ACC112 (cell line): Measurements from ENCODE around the gene C1orf115.
"Not testable (repeated sequence)": the region's sequence is repeated elsewhere in the genome, so short reads cannot be mapped to it uniquely, and the experiment has no call there.

Source experiments
- H2AFZ ChIP-seq: fragments of 200-600 bp; sonication (generic); one replicate; pipeline ENCODE4 v1.6.0; 2017; ENCODE audit warnings: antibody characterized with exemption, low read length; ENCODE audit not compliant: unreplicated experiment
- H3K27ac ChIP-seq: fragments of 200-600 bp; sonication (generic); 2 replicates; pipeline ENCODE4 v1.5.1; 2014; ENCODE audit warnings: low read depth, mild to moderate bottlenecking, antibody characterized with exemption, low read length, moderate library complexity
- H3K27me3 ChIP-seq: fragments of 200-600 bp; sonication (generic); 2 replicates; pipeline ENCODE4 v1.6.1; 2014; ENCODE audit warnings: mild to moderate bottlenecking, antibody characterized with exemption, low read length, moderate library complexity, mixed read lengths; ENCODE audit not compliant: insufficient read depth
- H3K36me3 ChIP-seq: fragments of 200-600 bp; sonication (generic); 2 replicates; pipeline ENCODE4 v1.6.1; 2016; ENCODE audit warnings: mild to moderate bottlenecking, antibody characterized with exemption, low read length, moderate library complexity, mixed read lengths; ENCODE audit not compliant: insufficient read depth
- H3K4me1 ChIP-seq: fragments of 200-600 bp; sonication (generic); one replicate; pipeline ENCODE4 v1.6.1; 2016; ENCODE audit warnings: low read length, mixed read lengths; ENCODE audit not compliant: insufficient read depth, unreplicated experiment, control insufficient read depth
- H3K4me3 ChIP-seq: fragments of 200-600 bp; sonication (generic); 2 replicates; pipeline ENCODE4 v1.5.1; 2014; ENCODE audit warnings: mild to moderate bottlenecking, low read depth, low read length
- H3K79me2 ChIP-seq: fragments of 200-600 bp; sonication (generic); one replicate; pipeline ENCODE4 v1.6.0; 2016; ENCODE audit warnings: low read length; ENCODE audit not compliant: control insufficient read depth, unreplicated experiment, insufficient read depth

The C1orf115 gene

DNA sequence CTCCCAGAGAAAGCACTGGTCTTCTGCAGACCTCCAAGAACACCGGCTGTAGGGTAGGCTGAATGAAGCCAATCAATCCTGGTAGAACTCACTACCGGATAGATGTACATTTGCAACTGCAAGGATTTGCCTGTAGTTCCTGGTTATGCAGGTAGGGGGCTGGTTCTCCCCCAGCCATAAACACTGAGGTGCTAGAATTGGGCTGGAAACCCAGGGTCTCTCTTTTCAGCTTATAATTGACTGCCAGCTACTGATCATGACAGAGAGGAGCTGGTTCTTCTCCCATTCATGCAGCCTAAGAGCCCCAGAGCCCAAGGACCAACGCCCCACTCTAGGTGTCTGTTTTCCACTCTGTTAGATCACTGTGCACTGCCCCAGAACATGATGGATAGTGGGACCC lies 36.5 kb downstream of the C1orf115 start:
- Histone ChIP-seq H2AFZ (no peak overlapping the region), H3K36me3 (no peaks in the 10 kb centered on the region)

GRCh38 chr1:220727519-220727918 lies 37.4 kb downstream of the C1orf115 start:
- Histone ChIP-seq H2AFZ (no peak overlapping the region), H3K4me1 (peaks cover 5% of the 10 kb centered on the region), H3K79me2 (no peaks in the 10 kb centered on the region), H3K27ac (no peak overlapping the region), H3K4me3 (no peak overlapping the region), H3K27me3 (no peaks in the 10 kb centered on the region), H3K36me3 (no peaks in the 10 kb centered on the region)

More for the DNA sequence above, 36.5 kb downstream of the C1orf115 start:
- no peaks in the 10 kb centered on the region for H3K4me1 ChIP-seq
- H3K4me3 ChIP-seq = no peak overlapping the region
- no peaks in the 10 kb centered on the region for H3K79me2 ChIP-seq
- H3K27ac ChIP-seq = no peak overlapping the region
- no peaks in the 10 kb centered on the region for H3K27me3 ChIP-seq

DNA sequence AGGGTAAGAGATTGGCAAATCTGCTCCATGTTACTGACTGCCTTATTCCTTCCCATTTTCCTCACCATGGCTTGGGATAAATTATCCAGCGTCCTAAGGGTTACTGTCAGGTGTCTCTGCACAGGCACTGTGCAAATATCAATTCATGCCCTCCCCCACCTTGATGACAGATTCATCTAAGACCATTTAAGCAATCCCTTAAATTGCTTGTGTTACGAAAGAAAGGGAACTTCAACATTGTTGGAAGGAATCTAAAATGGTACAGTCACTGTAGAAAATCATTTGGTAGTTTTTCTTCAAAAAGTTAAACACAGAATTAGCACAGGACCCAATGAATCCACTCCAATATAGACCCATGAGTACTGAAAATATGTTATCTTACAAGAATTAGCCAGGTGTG lies 40.3 kb downstream of the C1orf115 start:
- Histone ChIP-seq H3K27ac (no peak overlapping the region), H3K79me2 (no peaks in the 10 kb centered on the region), H2AFZ (no peak overlapping the region), H3K27me3 (no peaks in the 10 kb centered on the region), H3K36me3 (no peaks in the 10 kb centered on the region), H3K4me3 (no peak overlapping the region), H3K4me1 (peaks cover 28% of the 10 kb centered on the region)

- Histone ChIP-seq H3K79me2 (no peaks in the 10 kb centered on the region), H3K4me1 (peaks cover 28% of the 10 kb centered on the region), H3K36me3 (no peaks in the 10 kb centered on the region), H3K4me3 (no peak overlapping the region), H2AFZ (peak overlapping the region; percentile 70), H3K27ac (no peak overlapping the region), H3K27me3 (no peaks in the 10 kb centered on the region)
Observed at GRCh38 chr1:220732137-220732536, 42.0 kb downstream of the C1orf115 start.

DNA sequence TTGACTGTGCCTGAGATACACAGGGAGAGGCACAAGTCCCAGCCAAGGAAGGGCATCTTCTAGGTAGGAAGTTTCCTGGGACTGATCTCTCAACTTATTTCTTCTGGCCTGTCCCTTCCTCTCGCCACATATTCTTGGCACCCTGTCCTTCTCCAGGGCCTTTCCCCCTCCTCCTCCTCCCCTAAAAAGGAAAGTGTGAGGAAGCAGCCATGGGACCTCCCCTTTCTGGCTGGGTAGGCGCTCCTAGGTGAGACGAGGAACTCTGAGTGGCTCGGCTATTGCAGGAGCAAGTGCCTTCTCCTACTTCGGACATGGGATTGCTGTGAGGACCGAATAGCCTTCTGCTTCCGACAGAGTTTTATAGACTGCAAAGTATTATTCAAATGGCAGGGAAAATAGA lies 42.5 kb downstream of the C1orf115 start:
- no peaks in the 10 kb centered on the region for H3K36me3 ChIP-seq
- no peaks in the 10 kb centered on the region for H3K27me3 ChIP-seq
- no peaks in the 10 kb centered on the region for H3K79me2 ChIP-seq
- H3K27ac ChIP-seq = peak overlapping the region; percentile 43
- peak overlapping the region; percentile 70 for H2AFZ ChIP-seq
- H3K4me1 ChIP-seq = peaks cover 28% of the 10 kb centered on the region
- H3K4me3 ChIP-seq = no peak overlapping the region

DNA sequence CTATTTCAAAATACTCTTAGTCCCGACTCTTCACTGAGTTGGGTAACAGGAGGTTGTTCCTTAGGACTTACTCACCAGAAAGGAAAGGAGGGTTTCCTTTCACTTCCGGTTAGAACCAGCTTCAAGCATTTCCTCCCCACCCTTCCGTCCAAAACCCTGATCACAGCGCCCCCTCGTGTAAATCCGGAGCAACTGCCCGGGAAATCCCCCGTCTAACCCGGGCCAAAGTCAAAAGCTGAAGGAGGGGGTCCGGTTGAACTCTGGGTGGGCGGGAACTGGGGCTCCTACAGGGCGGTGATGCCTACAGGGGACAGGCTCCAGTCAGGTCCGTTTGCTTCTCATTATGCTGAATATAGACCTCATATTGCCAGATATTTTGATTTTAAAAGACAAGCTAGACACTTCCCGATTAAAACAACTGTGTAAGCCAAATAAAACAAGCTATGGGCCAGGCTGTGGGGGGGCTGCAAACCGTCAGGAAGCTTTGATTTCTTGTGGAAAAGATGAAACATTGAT lies 43.0 kb downstream of the C1orf115 start:
- Histone ChIP-seq H3K4me3 (peak overlapping the region; percentile 52), H3K79me2 (no peaks in the 10 kb centered on the region), H2AFZ (peak overlapping the region; percentile 93), H3K27me3 (no peaks in the 10 kb centered on the region), H3K4me1 (peaks cover 28% of the 10 kb centered on the region), H3K27ac (peak overlapping the region; percentile 50), H3K36me3 (no peaks in the 10 kb centered on the region)

DNA sequence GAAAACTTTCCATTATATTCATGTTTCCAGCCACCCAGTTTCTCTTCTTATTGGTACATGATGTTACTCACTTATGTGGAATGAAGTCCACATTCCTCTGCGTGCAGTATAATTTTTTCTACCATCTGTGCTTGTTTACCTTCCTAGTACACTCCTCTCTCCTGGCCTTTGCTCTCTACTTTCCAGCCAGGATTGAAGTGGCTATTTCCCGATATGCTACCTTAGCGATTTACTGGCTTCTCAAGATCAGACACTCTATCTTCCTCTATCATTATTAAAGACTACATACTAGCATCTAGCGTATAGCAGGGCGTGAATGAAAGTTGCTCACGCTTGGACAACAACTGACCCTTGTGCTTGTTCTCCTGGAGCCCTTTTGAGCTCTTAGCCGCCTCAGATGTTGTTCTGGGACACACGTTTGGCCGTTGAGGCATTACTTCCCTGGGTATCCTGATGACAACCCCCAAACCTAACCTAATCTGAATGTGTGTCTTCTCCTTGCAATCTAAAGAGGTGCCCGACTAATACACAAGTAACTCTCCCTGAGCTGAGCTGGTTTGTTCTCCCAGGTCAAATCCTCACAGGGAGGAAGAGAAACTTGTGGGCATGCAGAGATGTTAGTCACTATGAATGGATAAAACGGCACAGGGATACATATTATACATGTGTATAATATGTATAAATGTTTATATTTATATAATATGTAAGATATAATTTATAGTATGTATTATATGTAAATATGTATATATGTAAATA lies 44.6 kb downstream of the C1orf115 start:
- H3K4me3 ChIP-seq = no peak overlapping the region
- peaks cover 28% of the 10 kb centered on the region for H3K4me1 ChIP-seq
- H3K36me3 ChIP-seq = no peaks in the 10 kb centered on the region
- H2AFZ ChIP-seq = peak overlapping the region; percentile 51
- H3K27me3 ChIP-seq = no peaks in the 10 kb centered on the region
- peak overlapping the region; percentile 50 for H3K27ac ChIP-seq
- H3K79me2 ChIP-seq = no peaks in the 10 kb centered on the region

GRCh38 chr1:220736283-220736682 lies 46.1 kb downstream of the C1orf115 start:
- not testable (repeated sequence) for H3K4me3 ChIP-seq, H3K36me3 ChIP-seq, H3K27me3 ChIP-seq, H3K79me2 ChIP-seq, H3K27ac ChIP-seq, H2AFZ ChIP-seq
- peaks cover 28% of the 10 kb centered on the region for H3K4me1 ChIP-seq

DNA sequence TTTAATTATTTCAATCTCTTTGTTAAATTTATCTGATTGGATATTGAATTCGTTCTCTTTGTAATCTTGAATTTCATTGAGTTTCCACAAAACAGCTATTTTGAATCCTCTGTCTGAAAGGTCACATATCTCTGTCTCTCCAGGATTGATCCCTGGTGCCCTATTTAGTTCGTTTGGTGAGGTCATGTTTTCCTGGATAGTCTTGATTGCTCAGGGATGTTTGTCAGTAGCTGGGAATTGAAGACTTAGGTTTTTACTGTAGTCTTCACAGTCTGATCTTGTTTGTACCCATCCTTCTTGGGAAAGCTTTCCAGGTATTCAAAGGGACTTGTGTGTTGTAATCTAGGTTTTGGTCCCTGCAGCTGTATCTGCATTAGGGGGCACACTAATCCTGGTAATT lies 51.2 kb downstream of the C1orf115 start:
- no peak overlapping the region for H2AFZ ChIP-seq
- no peaks in the 10 kb centered on the region for H3K79me2 ChIP-seq
- H3K4me1 ChIP-seq = no peaks in the 10 kb centered on the region
- no peak overlapping the region for H3K4me3 ChIP-seq
- no peaks in the 10 kb centered on the region for H3K27me3 ChIP-seq
- no peaks in the 10 kb centered on the region for H3K36me3 ChIP-seq
- no peak overlapping the region for H3K27ac ChIP-seq

- Histone ChIP-seq H3K4me3 (no peak overlapping the region), H3K4me1 (no peaks in the 10 kb centered on the region), H3K36me3 (no peaks in the 10 kb centered on the region), H3K27ac (no peak overlapping the region), H3K27me3 (no peaks in the 10 kb centered on the region), H2AFZ (no peak overlapping the region), H3K79me2 (no peaks in the 10 kb centered on the region)
Observed at GRCh38 chr1:220741825-220742224, 51.7 kb downstream of the C1orf115 start.

- no peaks in the 10 kb centered on the region for H3K36me3 ChIP-seq
- no peak overlapping the region for H2AFZ ChIP-seq
- no peaks in the 10 kb centered on the region for H3K79me2 ChIP-seq
- H3K27ac ChIP-seq = no peak overlapping the region
- H3K4me3 ChIP-seq = no peak overlapping the region
- H3K27me3 ChIP-seq = no peaks in the 10 kb centered on the region
- H3K4me1 ChIP-seq = no peaks in the 10 kb centered on the region
Observed at GRCh38 chr1:220742520-220742919, 52.4 kb downstream of the C1orf115 start.
